ENCODE measurements around the gene ATP5F1E.

- no peak for TF ChIP-seq EP300 (IDR thresholded peaks at IDR 0.05; ENCODE audit: borderline replicate concordance)
- TF ChIP-seq FOXM1 (IDR thresholded peaks at IDR 0.05; ENCODE audit: borderline replicate concordance, low read depth) = no peak
Observed at GRCh38 chr20:59042796-59043631, 10.9 kb upstream of the ATP5F1E start.
